NCI-H2196 treated with DMSO at 0.1 percent for 48 hours (cell line): ENCODE data around the gene RCC1.
"Not testable (repeated sequence)": the region's sequence is repeated elsewhere in the genome, so short reads cannot be mapped to it uniquely, and the experiment has no call there.

Experiments
- DNase-seq: peaks from one replicate; lab custom pipeline; 2025; ENCODE audit not compliant: unreplicated experiment; lab: John Stamatoyannopoulos, UW

Gene RCC1

DNA sequence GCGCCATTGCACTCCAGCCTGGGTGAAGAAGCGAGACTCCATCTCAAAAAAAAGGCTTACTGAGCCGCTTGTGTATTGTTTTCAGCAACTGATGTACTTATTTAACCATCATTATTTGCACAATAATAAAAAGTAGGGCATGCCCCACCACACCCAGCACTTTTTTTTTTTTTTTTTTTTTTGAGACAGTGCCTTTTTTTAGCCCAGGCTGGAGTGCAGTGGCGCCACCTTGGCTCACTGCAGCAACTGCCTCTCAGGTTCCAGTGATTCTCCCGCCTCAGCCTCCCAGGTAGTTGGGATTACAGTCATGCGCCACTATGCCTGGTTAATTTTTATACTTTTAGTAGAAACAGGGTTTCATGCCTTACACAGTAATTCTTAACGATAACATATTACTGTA lies 34.8 kb downstream of the RCC1 start:
- no peak for DNase-seq

GRCh38 chr1:28541414-28542015 lies 35.7 kb downstream of the RCC1 start:
- DNase-seq, result not testable (repeated sequence)

DNA sequence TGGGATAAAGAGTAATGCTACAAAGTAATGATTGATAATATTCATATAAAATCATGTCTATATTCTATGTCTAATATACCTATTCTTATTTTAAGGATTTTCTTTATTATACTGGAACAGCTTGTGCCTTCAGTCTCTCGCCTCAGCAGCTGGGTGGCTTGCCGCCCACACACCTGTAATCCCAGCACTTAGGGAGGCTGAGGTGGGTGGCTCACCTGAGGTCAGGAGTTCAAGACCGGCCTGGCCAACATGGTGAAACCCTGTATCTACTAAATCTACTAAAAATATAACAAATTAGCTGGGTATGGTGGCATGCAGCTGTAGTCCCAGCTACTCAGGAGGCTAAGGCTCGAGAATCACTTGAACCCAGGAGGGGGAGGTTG lies 39.4 kb downstream of the RCC1 start:
- DNase-seq, result no peak

GRCh38 chr1:28548318-28548717 lies 42.5 kb downstream of the RCC1 start:
- no peak for DNase-seq

DNA sequence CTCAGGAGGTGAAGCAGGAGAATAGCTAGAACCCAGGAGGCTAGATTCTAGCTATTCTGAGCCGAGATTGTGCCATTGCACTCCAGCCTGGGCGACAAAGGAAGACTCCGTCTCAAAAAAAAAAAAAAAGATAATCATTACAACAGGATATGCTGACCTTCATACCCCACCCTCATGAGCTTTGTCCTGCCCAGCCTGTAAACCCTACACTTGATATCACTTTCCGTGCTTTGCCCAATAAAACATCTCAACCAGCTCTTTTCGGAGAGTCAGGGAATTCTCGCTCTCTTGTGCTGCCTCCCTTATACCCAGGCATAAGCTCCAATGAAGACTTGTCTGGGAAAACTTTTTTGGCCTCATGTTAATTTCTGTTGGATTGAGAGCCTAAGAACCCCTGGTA lies 45.5 kb downstream of the RCC1 start:
- no peak for DNase-seq

GRCh38 chr1:28552758-28553663 lies 47.2 kb downstream of the RCC1 start, which contains the start of gene TRNAU1AP:
Gene TRNAU1AP (plus strand): TSS chr1:28553085. CDS start chr1:28553111, 26 bp downstream.
- DNase-seq, result peak; percentile 91

DNA sequence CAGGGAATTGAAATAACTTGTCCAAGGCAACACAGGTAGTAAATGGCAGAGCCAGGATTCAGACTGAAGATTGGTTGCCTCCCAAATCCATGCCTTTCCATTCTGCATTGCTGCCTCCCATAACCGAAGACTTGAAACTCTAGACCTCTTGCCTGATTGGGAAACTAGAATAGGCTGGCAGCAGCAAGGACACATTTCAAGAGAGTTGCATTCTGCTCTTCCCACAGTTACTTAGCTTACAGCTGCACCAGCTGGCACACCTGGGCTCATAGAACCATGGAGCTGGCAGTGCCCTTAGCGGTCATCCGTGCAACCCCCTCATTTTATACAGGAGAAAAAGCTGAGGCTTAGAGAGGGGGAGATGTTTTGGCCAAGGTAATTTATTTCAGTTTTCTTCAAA lies 55.0 kb downstream of the RCC1 start:
- DNase-seq, result no peak

DNA sequence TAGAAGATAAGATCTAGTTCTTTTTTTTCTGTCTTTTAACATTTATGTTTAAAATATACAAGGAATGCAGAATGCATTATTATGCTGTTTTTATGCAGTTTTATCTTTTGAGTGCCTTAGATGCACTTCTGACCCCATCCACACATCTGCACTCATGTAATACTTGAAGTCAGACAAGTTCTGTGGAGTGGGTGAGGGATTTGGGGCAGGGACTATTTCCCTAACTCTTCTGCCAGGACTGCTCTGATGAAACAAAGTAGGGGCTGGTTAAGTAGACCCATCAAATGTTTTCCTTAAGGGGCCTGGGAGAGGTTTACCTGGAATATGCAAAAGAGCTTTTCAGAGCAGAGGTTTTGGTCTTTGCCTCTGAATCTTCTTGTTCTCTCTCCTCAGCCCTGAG lies 58.5 kb downstream of the RCC1 start:
- no peak for DNase-seq

- DNase-seq, result no peak
Measured at GRCh38 chr1:28565040-28565439, 59.2 kb downstream of the RCC1 start.

DNA sequence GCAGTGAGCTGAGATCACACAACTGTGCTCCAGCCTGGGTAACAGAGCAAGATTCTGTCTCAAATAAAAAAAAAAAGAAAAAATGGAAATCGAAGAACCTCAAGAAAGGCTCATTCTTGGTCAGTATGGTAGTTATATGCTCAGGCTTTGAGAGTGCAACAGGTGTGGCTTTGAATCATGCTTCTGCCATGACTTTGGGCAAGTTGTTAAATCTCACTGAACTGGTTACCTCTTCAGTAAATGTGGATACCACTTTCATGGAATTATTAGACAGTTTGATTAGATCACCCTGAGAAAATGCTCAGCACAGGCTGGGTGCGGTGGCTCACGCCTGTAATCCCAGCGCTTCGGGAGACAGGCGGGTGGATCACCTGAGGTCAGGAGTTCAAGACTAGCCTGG lies 59.9 kb downstream of the RCC1 start:
- no peak for DNase-seq

DNA sequence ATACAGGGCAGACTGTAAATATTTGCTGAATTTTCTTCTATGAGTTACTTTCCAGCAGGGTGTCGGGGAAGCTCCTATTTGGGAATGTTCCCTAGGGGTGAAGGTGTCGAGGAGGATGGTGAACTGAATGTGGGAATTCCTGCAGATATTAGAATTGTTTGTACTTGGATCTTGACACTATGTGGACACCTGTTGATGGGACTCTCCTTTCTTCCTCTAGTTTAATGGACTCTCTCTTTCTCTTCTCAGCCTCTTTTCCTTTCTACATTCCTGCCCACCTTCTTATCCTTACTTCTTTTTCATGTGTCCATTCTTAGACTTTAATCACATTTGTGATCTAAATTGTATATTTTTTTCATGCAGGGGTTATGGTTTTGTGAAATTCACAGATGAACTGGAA lies 61.1 kb downstream of the RCC1 start:
- no peak for DNase-seq

DNA sequence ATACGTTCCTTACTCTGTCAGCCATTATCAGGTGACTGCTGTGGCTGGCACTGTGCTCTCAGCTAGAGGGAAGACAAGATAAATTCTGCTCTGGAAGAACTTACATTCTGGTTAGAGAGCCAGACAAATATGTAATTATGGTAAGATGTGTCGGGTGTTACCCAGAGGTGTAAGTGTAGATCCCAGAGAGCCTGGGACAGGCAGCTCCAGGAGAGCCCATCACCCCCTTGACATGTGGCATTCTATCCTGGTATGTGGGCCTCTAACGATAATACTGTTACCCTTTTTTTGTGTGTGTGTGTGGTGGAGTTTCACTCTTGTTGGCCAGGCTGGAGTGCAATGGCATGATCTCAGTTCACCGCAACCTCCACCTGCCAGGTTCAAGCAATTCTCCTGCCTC lies 66.1 kb downstream of the RCC1 start:
- DNase-seq, result no peak

DNA sequence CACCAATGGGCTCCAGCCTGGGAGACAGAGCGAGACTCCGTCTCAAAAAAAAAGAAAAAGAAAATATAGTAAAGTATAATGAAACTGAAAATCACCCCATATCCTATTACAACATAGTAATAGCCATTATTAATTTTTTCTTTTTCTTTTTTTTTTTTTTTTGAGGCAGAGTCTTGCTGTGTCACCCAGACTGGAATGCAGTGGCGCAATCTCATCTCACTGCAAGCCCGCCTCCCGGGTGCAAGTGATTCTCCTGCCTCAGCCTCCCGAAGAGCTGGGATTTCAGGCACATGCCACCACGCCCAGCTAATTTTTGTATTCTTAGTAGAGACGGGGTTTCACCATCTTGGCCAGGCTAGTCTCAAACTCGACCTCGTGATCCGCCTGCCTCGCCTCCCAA lies 67.0 kb downstream of the RCC1 start:
- not testable (repeated sequence) for DNase-seq

DNA sequence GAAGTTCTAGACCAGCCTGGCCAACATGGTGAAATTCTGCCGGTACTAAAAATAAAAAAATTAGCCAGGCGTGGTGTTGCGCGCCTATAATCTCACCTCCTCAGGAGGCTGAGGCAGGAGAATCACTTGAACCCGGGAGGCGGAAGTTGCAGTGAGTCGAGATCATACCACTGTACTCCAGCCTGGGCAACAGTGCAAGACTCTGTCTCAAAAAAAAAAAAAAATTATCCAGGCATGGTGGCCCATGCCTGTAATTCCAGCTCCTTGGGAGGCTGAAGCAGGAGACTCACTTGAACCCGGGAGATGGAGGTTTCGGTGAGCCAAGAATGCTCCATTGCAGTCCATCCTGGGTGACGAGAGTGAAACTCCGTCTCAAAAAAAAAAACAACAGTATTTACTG lies 67.7 kb downstream of the RCC1 start:
- DNase-seq, result no peak

- no peak for DNase-seq
Measured at GRCh38 chr1:28577052-28577678, 71.3 kb downstream of the RCC1 start.

DNA sequence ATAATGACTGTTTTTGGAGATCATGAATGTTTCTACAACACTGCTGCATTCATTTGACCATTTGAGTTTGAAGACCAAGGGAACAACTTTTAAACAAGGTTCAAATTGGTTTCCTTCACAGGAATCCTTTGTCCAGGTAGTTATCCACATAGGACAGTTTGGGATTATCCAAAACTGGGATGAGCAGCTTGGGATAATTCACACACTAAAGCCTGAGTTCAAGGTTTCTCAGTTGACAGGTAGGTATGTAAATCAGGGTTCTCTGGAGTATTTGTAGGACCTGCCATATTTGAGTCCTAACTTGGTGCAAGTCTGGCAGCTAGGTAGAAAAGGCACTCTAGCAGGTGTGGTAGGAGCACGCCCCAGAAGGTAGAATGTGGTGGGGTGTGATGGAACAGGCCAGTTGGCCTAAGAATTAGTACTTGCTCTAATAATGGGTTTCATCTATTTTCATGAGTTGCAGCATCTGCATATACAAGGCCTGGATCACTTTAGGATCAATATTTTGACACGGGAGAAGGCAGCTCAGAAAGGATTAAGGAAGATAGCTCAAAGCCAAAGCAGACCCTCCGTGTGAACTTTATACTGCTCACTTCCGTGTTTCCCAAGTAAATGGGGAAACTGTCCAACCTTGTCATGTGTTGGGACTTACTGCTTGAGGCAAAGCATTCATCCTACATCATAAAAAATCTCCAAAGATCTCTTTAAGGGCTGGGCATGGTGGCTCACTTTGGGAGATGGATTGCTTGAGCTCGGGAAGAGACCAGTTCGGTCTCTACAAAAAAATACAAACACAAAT lies 72.1 kb downstream of the RCC1 start:
- no peak for DNase-seq

DNA sequence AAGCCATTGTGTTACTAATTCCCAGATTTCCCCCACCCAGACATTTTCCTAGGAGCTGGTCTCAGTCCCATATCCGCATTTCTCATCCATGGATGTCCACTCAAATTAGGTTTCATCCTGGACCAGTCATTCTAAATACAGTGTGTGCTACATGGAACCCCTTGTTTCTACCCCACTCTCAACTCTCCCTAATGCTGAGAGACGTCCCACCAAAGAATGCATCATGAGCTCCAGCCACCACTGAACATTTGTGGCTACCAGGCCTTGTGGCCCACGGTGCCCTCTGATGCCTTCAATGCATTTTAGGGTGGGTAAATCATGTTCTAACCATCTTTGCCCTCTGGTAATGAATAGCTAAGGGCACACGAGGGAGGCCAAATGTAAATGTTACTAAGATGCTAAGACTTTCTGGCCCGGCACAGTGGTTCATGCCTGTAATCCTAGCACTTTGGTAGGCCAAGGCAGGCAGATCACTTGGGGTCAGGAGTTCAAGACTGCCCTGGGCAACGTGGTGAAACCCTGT lies 72.9 kb downstream of the RCC1 start:
- DNase-seq, result no peak

GRCh38 chr1:28579401-28579800 lies 73.6 kb downstream of the RCC1 start:
- no peak for DNase-seq

DNA sequence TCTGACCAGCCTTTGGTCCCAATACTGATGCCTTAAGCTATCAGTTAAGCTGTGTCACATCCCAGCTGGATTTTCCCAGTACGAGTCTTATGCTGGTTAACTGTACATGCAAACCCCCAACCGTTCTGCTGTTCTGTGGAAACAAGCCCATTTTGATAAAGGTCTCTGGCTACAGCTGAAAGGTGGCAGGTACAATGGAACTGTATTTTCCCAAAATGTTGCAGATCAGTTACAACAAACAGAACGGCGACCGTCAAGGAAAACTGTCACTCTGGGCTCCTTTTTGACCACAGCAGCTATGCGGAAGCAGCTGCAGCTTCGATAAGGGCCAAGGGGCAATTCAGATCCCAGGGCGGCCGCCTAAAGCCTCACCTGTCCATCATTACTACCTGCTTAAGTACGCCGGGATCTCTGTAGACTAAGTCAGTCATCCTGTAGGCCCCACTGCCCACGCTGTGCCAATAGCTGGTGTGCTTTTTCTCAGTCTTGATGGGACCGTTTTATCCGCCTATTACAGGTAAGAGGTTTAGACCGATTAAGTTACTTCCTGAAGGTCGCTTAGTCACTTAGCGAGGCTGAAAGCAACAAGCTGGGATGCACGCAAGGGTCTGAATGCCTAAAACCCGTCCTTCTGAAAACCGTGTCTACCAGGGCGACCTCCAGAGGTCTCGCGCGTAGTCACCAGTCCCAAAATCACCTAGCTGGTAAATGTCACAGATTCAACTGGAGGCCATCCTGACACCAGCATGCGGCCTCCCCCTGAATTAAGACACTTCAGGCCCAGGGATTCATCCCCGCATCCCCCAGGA lies 75.1 kb downstream of the RCC1 start:
- peak; percentile 26 for DNase-seq
